Muscle of back (tissue), 11 donors: ENCODE data around the gene MEGF8. TPM values are rescaled to one million over a fixed set of nuclear protein-coding genes. Genes with fewer than 3 reads are reported as not detected.

Source experiments
- DNase-seq, 3 donors: peaks; one replicate each; pipeline versions ENCODE4 v3.0.0 to v3.0.0-alpha.2; 2013
- polyA plus RNA-seq, 10 donors: library from polyadenylated mRNA; unstranded; fragments of 120-200 nt; gene quantifications; one replicate each; pipeline ENCODE4 v1.2.1, GENCODE V29; 2013; ENCODE audit not compliant: insufficient read length in 10 of 10

Gene MEGF8
- polyA plus RNA-seq, 10 donors, result 20.6 to 33.2 (median 26.3) TPM

DNA sequence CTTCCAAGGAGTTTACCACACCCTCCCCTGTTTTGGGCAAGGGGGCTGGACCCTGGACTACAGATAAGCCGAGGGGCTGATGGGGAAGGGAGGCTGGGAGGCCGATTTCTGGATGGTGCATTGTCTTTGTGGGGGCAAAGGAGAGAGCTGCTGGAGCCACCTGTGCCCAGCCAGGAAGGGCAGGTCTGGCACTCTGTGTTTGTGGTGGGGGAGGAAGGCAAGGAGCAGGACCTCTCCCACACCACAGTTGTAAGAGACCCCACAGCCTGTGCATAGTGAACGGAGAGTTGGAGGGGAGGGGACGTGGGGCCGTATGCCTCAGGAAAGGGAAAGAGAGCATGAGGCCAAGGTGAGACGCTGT, 39.5 kb upstream of the MEGF8 start:
- DNase-seq, result no peak

- DNase-seq, result peak in 1 of 3 donors; percentile 61
These were observed 39.0 kb upstream of the MEGF8 start for GRCh38 chr19:42286349-42287016.

- DNase-seq, result no peak
These were observed 38.2 kb upstream of the MEGF8 start for GRCh38 chr19:42287017-42287826.

GRCh38 chr19:42287827-42288107, 37.7 kb upstream of the MEGF8 start:
- DNase-seq, result no peak

- no peak for DNase-seq
These were observed 37.0 kb upstream of the MEGF8 start for GRCh38 chr19:42288387-42288786.

- no peak for DNase-seq
These were observed 36.4 kb upstream of the MEGF8 start for GRCh38 chr19:42288881-42289555.

- no peak for DNase-seq
These were observed 35.8 kb upstream of the MEGF8 start for GRCh38 chr19:42289556-42290041.

DNA sequence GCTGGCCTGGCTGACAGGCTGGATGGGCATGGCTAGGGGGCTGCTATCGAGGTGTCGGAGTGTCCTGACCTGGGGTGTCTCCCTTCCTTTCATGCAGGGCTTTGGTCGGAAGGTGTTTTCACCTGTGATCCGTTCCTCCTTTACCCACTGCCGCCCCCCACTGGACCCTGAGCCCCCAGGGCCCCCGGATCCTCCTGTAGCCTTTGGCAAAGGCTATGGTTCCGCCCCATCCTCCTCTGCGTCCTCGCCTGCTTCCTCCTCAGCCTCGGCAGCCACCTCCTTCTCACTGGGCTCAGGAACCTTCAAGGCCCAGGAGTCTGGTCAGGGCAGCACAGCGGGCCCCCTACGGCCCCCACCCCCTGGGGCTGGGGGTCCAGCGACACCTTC, 35.3 kb upstream of the MEGF8 start:
- DNase-seq, result no peak

DNA sequence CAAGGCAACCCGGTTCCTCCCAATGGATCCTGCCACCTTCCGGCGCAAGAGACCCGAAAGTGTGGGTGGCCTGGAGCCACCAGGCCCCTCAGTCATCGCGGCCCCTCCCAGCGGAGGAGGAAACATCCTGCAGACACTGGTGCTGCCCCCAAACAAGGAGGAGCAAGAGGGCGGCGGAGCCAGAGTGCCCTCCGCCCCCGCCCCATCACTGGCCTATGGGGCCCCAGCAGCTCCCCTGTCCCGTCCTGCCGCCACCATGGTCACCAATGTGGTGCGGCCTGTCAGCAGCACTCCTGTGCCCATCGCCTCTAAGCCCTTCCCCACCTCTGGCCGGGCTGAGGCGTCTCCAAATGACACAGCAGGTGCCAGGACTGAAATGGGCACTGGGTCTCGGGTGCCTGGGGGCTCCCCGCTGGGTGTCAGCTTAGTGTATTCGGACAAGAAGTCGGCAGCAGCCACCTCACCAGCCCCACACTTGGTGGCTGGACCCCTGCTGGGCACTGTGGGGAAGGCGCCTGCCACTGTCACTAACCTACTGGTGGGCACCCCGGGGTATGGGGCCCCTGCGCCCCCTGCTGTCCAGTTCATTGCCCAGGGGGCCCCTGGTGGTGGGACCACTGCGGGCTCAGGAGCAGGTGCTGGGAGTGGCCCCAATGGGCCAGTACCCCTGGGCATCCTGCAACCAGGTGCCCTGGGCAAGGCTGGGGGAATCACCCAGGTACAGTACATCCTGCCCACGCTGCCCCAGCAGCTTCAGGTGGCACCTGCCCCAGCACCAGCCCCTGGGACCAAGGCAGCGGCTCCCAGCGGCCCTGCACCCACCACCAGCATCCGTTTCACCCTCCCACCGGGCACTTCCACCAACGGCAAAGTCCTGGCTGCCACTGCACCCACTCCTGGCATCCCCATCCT, 34.7 kb upstream of the MEGF8 start:
- DNase-seq, result no peak

DNA sequence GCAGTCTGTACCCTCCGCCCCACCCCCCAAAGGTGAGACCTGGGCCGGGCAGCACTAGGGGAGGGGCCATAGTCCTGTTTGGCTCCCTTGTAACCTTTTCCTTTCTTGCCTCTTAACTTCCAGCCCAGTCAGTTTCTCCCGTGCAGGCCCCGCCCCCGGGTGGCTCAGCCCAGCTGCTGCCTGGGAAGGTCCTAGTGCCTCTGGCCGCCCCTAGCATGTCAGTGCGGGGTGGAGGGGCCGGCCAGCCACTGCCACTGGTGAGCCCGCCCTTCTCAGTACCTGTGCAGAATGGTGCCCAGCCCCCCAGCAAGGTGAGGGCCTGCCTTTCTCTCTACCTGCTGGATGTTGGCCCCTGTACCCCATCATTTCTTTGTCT, 34.0 kb upstream of the MEGF8 start:
- peak in 1 of 3 donors; percentile 45 for DNase-seq

GRCh38 chr19:42292042-42292960, 33.1 kb upstream of the MEGF8 start:
- no peak for DNase-seq

DNA sequence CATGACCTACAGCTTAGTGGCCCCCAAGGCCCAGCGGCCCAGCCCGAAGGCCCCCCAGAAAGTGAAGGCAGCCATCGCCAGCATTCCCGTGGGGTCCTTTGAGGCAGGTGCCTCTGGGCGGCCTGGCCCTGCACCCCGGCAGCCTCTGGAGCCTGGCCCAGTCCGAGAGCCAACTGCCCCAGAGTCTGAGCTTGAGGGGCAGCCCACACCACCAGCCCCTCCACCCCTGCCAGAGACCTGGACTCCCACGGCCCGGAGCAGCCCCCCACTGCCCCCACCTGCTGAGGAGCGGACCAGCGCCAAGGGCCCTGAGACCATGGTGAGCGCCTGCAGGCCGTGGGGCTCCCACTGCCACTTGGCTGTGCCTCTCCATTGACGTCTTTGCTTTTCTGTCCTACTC, 32.5 kb upstream of the MEGF8 start:
- no peak for DNase-seq

GRCh38 chr19:42293540-42293939, 31.9 kb upstream of the MEGF8 start:
- no peak for DNase-seq

- DNase-seq, result no peak
These were observed 31.5 kb upstream of the MEGF8 start for GRCh38 chr19:42293948-42294347.

- DNase-seq, result no peak
These were observed 30.8 kb upstream of the MEGF8 start for GRCh38 chr19:42294471-42295137.

DNA sequence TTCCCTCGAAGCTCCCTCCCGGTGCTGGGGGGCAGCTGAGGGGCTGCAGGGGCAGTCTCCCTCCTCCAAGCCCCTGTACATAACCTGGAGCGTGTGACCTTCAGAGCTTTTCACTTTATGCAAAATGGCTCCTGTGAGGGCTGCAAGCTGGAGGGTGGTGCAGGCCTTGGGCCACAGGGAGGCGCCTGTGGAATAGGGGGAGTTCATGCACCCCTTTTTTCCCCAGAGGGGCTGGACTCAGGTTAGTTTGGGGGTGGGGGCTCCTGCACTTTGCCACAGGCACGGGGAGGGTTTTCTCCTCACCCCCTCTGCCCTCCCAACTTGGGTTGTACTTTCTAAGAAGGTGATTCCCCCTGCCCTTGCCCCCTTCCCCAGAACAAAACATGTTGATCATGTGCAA, 30.1 kb upstream of the MEGF8 start:
- no peak for DNase-seq

DNA sequence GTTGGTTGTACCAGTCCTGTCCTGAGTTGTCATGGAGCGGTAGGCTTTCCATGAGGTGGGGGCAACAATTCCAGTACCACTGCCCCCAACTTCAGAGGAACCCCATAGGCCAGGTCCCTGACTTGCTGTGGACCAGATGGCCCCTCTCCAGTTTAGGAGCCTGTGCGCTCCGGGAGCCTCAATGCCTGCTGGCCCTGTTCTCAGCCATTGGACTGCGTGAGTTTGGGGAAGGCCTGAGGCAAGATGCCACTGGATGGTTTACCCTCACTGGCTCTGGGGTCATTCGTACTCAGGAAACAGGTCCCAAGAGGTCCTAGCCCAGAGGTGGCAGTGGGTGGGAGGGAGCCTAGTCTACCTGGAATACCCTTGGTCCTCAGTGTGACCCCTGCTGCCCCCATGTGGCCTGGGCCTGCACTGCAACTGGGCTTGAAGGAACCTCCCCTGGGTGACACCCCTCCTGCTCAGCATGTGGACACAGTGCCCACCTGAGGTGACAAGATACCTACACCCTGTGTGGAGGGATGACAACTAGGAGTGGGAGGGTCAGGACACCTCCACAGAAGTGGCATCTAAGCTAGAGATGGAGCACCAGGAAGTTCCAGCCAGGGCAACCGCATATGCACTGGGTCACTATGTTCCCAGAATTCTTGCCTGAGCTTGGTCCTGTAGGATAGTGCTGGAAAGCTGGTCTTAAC, 29.5 kb upstream of the MEGF8 start:
- peak; percentile 45 to 85 (median 77) for DNase-seq

DNA sequence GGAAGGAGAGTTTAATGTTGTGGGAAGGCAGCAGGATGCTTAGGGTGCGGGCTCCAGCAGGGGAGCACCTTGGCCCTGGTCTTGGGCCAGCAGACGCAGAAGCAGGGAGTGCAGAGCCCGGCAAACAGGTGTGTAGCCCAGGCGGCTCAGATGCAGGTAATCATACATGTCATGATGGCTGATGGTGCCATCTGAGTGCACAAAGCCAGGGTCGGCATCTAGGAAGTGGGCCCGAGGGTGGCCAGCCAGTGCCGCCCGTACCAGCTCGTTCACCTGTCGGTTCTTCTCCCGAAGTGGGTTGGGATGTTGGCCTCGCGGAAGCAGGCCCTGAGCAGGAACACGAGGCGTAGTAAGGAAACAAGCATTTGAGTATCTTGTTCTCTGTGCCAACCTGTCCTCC, 28.4 kb upstream of the MEGF8 start:
- peak in 1 of 3 donors; percentile 11 for DNase-seq

DNA sequence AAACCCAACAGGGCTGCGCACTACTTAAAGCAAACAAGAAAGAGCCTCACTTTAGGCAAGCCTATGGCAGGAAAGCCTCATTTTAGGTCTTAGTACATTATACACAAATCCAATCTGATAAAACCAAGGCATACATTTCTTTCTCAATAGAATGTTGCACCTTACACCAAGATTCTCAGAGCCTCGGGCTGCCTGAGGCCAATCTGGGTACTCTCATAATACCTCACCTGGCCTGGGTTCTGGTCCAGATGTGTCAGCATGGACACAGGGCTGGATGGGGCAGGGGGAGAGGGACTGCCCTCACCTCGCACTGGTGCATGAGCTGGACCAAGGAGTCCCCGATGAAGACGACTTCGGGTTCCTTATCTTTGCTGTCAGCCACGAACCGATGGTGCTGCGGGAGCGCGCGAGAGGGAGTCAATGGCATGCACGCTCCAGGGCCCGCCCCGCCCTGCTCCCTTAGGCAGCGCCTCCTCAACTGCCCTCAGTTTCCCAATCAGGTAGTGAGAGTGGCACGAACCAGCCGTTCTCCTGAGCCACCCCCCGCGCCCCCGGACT, 23.7 kb upstream of the MEGF8 start, which contains the start of gene PRR19:
TSS of gene PRR19 (plus strand) at position 487 of the 558 bp plus-strand sequence. CDS start 7,453 bp downstream, outside the sequence.
- no peak for DNase-seq
